Superior temporal gyrus (tissue), 1 donor: ENCODE measurements around the gene BRSK2.
"Not testable (repeated sequence)": the region's sequence is repeated elsewhere in the genome, so short reads cannot be mapped to it uniquely, and the experiment has no call there.

ENCODE experiments used
- DNase-seq: peaks from one replicate; pipeline ENCODE4 v3.0.0-alpha.2; 2016; ENCODE audit errors: extremely low spot score

Gene BRSK2

DNA sequence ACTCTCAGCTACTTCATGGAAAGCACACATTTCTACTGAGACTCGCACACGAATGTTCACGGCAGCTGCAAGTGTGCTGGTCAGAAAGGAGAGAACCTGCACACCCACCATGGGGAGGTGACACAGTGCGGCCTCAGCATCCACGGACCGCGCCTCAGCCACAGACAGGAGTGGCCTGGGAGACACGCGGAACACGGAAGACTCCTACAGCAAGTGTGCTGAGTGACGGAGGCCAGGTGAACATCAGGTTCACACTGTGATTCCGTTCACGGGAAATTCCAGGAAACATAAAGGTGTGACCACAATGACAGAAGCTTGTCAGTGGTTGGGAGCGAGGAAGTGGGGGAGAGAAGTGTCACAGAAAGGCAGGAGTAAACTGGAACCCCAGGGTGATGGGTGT is 110.2 kb downstream of the BRSK2 start:
- no peak for DNase-seq

DNA sequence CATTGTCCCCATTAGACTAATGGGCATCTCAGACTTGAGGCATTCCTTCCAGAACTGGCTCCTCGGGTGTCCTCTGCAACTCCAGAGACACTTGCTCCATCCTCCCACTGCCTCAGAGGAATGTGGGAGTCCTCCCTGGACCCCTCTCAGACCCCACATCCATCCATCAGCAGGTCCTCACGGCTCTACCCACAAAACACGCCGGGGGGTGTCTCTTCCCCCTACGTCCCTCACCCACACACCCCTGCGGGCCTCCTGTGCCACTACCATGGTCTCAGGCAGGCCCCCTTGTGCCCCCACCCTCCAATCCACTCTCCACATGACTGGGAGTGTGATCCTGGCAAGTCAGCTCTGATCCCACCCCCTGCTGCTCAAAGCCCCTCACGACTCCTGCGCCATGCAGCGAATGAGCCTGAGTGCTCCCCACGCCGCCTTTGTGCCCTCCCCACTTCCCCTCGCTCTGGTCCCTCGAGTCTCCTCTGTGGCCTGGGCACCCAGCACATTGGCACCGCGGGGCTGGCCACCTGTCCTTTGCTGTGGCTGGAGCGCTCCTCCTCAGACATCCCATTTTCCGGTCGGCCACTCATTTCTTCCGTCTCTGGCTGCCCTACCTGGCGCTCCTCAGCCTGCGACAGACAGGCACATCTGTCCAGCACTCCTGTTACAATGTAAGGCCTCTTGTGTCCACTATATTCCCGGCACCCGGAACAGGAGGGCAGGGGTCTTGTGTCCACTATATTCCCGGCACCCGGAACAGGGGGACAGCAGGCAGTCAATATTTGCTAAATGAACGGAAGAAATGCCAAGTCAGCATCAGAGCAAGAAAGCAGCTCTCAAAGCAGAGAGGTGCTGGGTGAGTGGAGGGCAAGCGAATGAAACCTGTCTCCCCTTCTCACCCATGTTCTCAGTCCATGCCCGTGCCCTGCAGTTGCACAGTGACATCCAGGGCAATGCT is 111.0 kb downstream of the BRSK2 start:
- DNase-seq, result no peak

DNA sequence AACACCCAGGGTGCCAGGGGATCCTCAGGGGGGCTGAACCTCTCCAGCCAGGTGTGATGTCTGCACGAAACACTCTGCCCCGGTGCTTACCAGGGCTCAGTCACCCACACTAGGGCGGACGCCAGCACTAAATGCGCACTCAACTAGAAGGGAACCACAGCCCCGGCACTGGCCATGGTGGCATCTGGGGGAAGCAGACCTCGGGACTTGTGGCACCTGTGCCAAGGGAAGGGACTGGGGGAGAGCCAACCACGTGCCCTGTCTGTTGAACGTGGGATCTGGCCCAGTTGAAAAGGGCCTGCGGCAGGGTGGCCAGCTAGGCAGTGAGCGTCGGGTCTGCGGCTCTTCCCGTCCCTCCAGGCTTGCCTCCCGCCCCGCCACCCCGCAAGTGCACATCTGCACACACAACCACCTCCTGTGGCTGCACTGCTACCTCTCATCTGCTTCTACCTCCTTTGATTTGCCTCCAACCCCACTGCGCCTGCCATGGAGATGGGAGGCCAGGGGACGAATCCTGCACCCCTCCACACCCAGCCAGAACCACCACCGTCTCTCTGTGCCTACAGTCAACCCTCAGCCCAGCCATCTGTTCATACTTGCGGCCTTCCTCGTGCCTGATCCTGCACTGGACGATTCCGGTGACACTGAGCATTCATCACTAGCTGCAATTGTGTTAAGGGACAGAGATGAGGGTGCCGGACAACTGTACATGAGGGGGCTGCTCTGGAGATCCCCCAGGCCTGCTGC is 111.9 kb downstream of the BRSK2 start:
- no peak for DNase-seq

DNA sequence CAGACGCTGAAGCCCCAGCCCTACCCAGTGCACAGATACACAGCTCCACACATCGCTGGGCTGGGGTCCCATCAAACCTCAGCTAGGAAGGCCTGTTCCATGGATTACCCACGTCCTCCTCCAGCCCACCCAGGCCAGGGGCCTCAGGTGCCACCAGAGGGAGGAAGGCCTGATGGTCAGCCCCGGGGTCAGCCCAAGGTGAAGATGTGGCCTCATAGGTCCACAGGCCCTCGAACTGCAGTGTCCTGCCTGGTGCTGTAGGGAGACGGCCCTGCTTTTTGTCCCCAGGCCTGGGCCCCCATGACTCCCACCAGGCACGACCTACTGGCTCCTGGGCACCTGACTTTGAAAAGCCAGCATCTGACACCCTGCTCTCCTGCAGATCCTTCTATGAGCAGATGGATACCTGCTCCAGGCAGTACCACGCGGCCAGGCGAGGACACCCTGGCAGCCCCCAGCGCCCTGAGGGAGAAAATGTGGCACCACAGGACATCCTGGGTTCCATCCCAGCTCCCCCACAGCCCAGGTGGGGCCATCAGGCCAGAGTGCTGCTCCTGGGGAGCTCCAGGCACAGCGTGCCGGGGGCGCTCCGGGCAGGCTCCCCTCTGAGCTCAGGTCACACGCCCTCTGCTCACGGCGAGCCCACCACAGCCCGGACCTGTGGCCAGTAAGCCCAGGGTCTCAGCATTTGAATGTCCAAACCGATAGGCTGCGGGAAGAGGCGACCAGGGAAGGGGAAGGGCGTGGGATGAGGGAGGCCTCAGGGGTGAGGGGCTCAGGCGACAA is 112.6 kb downstream of the BRSK2 start:
- no peak for DNase-seq

DNA sequence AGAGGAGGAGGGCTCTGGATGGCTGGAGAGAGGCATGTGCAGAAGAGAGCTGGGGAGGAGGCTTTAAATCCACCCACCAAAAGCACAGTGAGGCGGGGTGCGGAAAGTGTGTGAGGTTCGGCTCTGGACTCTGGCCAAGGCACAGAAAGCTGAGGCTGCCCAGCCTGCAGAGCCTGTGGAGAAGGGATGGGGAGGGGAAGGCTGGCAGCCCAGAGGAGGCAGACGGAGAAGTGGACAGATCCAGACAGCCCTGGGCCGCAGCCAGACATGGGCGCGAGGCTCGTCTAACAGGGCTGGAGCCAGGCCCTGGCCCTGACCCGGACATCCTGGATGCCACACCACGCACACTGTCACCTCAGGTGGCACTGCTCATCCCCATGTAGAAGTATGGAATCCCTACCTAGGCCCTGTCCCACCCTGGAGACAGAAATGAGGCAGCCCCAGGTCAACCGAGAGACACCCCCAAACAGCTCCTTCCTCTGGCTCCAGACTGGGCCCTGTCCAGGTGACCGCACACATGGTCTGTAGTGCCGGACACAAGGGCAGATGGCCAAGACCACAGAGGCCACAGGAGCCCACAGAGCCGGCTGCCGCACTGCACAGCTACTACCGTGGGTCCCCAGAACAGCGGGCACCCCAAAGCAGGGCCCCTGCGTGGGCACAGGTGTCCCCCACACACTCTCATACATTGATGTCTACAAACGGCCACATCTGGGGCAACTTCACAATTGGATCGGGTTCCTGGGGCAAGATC is 113.4 kb downstream of the BRSK2 start:
- peak; percentile 62 for DNase-seq

DNA sequence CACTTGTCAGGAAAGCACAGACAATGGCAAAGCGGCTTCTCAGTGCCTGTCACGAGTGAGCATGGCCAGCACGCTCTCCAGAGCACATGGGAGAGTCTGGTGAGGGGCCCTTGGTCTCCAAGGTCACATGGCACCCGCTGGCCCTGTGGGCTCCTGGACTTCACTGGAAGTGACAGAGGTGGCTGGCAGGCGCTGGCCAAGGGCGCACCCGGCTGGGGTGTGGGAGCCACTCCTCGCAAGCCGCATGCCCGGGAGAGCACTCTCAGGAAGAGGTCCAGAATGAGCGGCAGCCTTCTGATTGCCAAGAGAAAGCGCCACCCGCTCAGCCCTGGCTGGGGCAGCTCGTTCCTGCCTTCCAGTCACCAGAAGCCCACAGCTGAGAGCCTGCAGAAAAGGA is 114.0 kb downstream of the BRSK2 start:
- peak; percentile 42 for DNase-seq

DNA sequence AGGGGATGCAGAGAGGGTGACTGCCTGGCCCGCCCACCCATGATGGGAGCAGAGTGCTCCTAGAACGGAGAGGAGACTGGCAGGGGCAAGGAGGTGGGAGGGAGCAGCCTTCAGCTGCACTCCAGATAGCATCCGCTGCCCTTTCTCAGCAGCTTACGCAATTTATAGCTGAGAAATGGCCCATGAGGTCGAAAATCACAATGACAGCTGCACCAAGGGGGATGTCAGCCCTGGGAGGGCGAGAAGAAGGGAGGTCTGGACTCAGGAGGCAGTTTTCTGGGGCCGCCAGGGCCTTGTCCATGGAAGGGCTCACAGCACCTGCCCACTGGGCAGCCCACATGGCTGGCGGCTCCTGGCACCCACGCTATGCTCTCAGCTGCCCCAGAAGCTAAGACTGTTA is 114.4 kb downstream of the BRSK2 start:
- DNase-seq, result no peak

DNA sequence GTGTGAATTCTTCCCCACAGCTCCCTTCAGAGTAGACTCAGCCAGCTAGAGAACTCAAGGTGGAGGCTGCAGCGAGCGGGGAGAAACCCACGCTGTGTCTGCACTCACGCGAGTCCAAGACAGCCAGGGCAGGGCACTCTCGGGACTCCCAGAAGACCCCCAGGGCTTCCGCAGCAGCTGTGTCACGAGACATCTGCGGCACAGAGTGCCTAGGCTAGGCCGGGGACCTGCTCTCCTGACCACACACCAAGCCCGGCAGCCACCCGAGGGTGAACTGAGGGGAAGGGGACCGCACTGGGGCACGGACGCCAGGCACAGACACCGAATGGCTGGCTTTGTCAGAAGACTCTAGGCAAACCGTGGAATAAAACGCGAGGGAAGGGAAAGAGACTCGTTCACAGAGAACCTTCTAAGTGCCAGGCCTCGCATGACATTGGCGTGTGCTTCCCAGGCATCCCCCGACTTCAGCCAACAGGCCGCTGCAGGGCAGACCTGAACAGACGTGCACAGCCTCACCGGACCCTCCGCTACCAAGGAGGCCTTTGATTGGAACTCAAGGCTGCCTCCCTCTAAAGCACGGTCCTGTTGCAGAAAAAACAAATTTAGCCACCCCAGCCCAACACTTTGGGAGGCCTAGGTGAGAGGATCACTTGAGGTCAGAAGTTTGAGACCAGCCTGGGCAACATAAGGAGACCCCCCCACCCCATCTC is 115.0 kb downstream of the BRSK2 start:
- no peak for DNase-seq

DNA sequence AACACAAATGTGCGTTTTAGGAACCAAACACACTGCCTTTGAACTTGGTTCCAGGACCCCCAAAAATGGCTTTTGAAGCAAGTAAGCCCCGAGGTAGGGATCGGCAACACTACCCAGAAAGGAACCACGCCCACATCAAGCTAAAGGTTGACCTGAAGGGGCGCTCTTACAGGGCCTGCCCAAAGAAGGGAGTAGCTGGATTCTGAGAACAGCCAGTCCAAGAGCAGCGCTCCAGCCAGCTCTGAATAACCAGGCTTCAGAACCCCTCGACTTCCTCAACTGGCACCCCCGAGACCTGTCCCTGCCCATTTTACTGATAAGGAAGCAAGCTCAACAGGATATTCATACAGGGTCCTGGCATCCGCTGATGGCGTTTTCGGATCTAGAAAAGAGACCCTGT is 115.7 kb downstream of the BRSK2 start:
- DNase-seq, result no peak

DNA sequence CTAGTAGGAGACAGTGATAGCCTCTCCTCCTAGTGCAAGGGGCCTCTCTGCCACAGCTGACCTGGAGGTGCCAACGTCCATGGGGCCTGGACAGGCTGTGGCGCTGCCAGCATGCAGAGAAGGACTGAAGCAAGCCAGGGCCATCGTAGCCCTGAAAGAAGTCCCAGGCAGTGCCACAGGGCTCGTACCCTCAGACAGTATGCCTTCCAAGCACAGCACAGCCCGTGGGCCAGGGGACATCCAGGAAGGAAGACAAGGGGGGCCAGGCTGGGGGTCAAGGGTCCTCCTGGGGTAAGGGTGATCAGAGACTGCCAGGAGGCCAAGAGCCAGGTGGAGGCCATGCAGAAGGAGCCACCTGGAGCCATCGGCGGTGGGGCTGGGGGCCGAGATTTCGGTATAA is 117.2 kb downstream of the BRSK2 start:
- DNase-seq, result no peak

DNA sequence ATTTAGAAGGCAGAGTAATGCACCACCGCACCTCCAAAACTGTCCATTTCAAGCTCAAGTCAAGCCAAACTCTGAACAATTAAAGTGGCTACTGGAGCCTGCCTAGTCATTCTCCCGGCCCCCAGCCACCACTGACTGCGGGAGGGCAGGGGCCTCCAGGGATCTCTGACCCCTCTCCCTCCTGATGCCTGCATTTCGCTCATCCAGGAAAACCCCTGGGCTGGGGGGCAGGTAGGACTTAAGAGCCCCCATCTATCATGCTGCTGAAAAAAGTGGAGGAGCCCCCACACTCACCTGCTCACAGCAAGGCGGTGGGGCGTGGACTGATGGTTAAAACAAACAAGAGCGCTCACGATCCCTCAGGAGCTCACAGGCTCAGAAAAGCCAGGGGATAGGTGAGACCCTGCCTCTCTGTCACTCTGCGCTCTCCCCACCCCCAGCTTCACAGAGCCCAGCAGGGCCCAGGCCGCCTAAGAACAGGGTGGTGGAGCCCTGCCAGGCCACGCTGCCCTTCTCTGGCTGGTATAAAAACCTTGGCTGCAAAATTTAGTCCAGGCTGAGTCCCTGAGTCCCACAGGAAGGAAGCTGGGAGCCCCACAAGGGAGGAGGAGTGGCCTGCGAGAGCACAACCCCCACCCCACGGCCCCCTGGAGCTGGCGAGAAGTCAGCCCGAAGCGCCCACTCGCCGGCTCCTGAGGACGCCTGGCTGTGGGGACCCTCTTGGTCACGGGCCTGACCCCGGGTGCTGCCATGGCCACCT is 117.8 kb downstream of the BRSK2 start:
- DNase-seq, result no peak

DNA sequence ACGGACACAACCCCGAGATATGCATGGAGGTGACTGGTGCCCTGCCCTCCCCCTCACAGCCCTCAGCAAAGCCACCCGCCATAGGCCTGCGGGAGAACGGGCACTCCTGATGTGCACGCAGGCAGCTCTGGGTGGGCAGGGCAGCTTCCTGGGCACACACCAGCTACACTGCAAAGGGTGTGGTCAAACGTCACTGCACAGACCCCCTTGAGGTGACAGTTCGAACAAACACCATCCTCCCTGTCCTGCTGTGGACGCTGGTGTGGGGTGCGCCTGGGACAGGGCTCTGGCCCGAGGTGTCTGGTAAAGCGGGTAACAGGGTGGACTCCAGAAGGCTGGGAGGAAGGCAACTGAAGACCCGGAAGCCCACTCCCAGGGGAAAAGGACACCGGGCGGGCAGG is 118.8 kb downstream of the BRSK2 start:
- DNase-seq, result no peak

DNA sequence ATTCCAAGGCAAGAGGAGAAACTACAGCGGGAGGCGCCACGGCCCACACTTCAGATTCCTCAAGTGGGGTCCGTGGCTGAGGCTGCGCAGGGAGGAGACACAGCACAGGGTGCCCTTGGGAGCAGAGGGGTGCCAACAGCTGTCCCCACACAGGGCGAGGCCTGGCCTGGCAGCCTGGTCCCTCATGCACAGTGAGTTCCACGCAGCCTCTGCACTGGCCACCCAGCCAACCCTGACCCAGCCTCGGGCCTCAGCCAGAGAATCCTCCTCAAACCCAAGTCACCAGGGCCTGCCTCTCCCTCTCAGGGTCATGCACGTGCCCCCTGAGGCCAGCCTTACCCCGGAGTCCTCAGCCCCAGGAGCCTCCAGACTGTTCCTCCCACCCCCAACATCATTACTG is 119.3 kb downstream of the BRSK2 start:
- no peak for DNase-seq

DNA sequence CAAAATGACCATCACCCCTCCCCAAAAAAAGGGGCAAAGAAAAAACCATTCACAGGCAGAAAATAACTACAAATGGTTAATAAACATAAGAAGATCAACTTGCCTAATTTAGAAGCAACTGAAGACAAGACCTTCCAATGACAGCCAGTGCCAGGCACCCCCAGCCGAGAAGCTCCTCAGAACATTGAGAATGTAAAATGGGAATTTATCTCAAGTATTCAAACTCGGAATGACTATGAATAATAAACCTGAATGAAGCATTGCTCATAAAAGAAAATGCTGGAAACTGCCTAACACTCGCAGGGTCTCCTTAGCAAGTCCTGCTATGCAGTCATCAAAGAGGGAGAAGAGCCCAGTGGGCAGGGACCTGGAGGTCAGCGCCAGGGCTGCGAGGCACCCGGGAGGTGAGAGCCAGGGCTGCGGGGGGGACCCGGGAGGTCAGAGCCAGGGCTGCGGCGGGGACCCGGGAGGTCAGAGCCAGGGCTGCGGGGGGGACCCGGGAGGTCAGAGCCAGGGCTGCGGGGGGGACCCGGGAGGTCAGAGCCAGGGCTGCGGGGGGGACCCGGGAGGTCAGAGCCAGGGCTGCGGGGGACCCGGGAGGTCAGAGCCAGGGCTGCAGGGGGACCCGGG is 120.0 kb downstream of the BRSK2 start:
- DNase-seq, result no peak

DNA sequence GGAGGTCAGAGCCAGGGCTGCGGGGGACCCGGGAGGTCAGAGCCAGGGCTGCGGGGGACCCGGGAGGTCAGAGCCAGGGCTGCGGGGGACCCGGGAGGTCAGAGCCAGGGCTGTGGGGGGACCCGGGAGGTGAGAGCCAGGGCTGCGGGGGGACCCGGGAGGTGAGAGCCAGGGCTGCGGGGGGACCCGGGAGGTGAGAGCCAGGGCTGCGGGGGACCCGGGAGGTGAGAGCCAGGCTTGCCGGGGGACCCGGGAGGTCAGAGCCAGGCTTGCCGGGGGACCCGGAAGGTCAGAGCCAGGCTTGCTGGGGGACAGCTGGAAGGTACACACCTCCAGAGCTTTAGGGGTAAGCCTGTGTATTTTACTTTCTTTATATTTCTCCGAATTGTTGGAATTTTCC is 120.6 kb downstream of the BRSK2 start:
- not testable (repeated sequence) for DNase-seq

DNA sequence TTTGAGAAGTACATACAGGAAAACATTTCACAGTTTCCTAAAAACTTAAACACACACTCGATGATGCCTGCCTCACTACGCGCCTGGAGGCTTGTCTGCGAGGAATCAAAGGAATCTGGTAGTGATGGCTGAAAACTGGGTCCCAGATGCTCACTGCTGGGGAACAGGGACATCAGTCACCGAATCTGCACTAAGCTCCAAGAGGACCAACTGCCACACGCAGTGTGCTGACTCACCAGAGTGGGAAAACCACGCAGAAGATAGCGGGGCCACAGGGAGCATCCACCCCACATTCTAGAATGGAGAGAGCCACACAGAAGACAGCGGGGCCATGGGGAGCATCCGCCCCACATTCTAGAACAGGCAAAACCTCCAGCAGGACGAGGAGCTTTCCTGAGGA is 121.2 kb downstream of the BRSK2 start:
- no peak for DNase-seq

DNA sequence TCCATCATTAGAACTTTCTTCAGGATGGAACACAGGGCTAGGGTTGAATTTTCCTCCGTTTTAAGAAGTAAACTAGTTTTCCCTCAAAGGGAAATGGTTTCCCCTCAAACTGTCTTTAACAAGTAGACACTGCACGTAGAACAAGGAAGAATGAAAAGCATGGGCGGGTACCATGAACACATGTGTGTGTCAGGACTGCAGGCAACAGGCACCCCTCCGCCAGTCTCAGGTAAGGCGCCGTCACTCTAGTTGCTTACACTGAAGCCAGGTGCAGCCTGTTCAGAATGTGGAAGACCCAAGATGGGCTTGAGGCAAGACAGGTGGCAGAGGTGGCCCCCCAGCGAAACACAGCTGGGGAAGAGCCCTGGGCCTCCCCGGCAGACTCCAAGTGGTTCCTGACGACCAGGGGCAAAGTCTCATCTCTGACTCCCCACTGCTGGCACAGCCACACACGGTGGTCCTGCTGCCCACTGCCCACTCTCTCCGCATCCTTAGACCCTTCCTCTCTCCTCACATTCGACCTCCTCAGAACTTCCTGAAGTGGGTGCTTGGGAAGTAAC is 122.3 kb downstream of the BRSK2 start:
- DNase-seq, result no peak
